Coronary artery (tissue), 2 donors: ENCODE measurements around the gene CYSLTR2.

Experiments
- DNase-seq: peaks from one replicate; pipeline ENCODE4 v3.0.0-alpha.2; 2017; ENCODE audit warnings: low spot score
- H3K27ac ChIP-seq, 2 donors: fragments of 200-600 bp; sonication (generic); one replicate each; pipeline ENCODE4 v1.5.1; 2016 to 2019
- H3K4me3 ChIP-seq: fragments of 200-600 bp; sonication (generic); 2 replicates; pipeline ENCODE4 v1.5.1; 2016; ENCODE audit warnings: mild to moderate bottlenecking, moderate library complexity
- CTCF ChIP-seq: fragments of 200-600 bp; sonication (generic); IDR thresholded peaks from one replicate; pipeline ENCODE4 v1.5.1; 2019; ENCODE audit warnings: antibody characterized with exemption

Gene CYSLTR2

DNA sequence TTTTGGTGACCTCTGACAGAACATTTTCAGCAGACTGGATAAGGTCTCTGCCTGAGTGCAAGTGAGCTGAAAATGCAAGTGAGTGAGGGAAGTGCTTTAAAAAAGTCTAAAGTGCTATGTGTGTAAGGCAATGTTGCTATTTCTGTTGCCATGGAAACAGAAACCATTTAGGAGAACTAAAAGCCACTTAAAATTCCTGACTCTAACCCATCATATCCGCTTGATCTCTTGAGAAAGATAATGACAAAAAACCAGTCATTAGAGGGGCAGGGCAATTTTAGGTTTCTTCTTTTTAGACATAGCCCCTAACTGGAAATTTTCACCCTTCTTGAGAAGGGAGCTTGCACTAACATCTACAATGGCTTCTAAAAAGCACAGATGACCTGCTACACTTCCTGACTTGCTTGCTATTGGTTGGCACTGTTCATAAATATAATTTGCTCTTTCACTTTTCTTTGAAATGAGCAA lies at the start of gene CYSLTR2:
CYSLTR2 (plus strand) TSS at position 458 of the 468 bp plus-strand sequence. CDS start 52,889 bp downstream, outside the sequence.
- peak within 1 kb of the TSS; percentile 53 for H3K4me3 ChIP-seq
- no peak for TF ChIP-seq CTCF
- H3K27ac ChIP-seq: peak within 1 kb of the TSS in 1 of 2 donors; percentile 47
- no peak for DNase-seq

- DNase-seq: no peak
- Histone ChIP-seq H3K27ac (no peak overlapping the region), H3K4me3 (no peak overlapping the region)
- no peak for TF ChIP-seq CTCF
Observed at GRCh38 chr13:48615049-48615448, 38.7 kb upstream of the CYSLTR2 start.

DNA sequence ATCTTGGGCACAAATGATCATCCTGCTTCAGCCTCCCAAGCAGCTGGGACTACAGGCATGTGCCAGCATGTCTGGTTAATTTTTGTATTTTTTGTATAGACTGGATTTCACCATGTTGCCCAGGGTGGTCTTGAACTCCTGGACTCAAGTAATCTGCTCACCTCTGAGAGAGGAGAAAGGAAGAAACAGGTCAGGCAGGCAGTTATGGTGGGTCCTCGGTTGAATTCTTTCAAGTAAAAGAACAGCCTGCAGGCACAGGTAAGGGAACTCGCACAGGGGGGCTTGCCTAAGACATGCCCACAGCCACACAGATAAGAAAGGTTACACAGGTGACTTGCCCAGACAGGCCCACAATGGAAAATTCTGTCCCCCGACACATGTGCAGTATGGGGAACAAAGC lies 34.8 kb upstream of the CYSLTR2 start:
- TF ChIP-seq CTCF: no peak
- no peak overlapping the region for H3K27ac ChIP-seq
- no peak for DNase-seq

DNA sequence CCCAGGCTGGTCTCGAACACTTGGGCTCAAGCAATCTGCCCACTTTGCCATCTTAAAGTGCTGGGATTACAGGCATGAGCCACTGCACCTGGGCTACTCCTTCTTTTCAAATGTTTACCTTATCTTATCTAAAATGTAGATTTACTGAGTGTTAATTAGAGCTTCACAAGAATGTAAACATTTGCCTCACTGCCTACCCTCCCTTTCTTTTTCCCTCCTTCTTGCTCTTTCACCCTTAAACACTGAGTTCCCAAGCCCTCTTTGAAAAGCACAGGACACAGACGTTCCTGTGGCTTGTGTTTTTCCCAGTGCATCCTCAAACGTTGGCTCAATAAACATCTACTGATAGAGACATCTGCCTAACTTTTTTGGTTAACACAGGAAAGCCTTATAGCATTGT lies 32.7 kb upstream of the CYSLTR2 start:
- H3K4me3 ChIP-seq: no peak overlapping the region
- DNase-seq: no peak
- TF ChIP-seq CTCF: no peak
- no peak overlapping the region for H3K27ac ChIP-seq

More for the DNA sequence above, 34.8 kb upstream of the CYSLTR2 start:
- no peak overlapping the region for H3K4me3 ChIP-seq

DNA sequence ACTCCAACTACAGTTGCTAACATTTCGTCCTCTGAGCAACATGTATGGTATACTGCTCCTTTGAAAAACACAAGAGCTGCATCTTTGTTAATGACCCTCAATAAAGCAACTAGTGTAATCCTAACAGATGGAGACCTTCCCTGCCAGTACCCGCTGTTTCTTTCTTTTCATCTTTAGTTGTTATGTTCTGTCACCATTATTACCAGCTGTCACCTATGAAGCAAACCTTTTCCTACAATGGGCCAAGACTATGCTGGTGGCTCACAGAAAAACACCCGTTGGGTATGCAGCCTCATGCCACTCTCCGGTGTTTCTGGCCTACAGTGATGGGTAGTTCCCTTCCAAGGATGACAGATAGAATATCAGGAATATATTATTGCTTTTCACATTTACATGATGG lies 29.7 kb upstream of the CYSLTR2 start:
- DNase-seq: no peak
- no peak for TF ChIP-seq CTCF
- H3K27ac ChIP-seq: peak overlapping the region in 1 of 2 donors; percentile 23
- H3K4me3 ChIP-seq: no peak overlapping the region

- Histone ChIP-seq H3K4me3 (no peak overlapping the region), H3K27ac (peak overlapping the region in 1 of 2 donors; percentile 68)
- no peak for DNase-seq
- TF ChIP-seq CTCF: no peak
Observed at GRCh38 chr13:48624858-48625257, 28.9 kb upstream of the CYSLTR2 start.

DNA sequence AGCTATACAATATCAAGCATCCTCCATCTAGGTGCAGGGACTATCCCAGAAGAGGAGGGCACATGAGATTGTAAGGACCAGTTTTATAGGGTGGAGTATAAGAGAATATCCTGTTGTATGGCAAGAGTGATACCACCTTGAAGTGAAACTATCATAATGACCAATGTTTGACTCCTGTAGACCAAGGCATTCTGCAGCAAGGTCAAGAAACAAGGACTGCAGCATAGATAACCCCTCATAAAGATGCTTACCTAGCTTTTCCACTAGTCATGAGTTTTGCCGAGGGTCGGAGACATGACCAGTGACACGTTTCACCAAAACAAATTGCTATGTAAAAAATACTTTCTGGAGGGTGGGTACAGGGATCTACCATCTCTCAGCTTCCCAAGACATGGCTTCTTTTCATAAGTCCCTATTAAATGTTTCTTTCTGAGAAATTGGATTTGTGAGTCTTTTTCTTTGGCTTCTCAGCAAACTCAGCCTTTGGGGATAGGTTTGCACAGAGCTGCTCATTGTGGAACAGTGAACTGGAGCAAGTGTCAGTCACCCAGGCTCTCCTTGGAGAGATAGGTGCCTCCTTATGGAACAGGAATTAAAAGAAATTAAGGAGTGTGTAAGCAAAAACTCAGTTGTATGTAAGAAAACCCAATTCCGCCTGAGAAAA lies 28.2 kb upstream of the CYSLTR2 start:
- H3K27ac ChIP-seq: peak overlapping the region; percentile 5 to 68

More for the DNA sequence above, 28.2 kb upstream of the CYSLTR2 start:
- DNase-seq: no peak
- no peak for TF ChIP-seq CTCF
- peak overlapping the region; percentile 28 for H3K4me3 ChIP-seq
